ENCODE measurements around the gene SYTL5. TPM values are rescaled to one million over a fixed set of nuclear protein-coding genes. Genes with fewer than 3 reads are reported as not detected.
"Not testable (repeated sequence)": the region's sequence is repeated elsewhere in the genome, so short reads cannot be mapped to it uniquely, and the experiment has no call there.

The SYTL5 gene
- total and polyA plus RNA-seq, 4 experiments from 2014 or later = not detected

- ChIA-PET POLR2A (ENCODE audit: partially characterized antibody) (no interaction called here), CTCF (ENCODE audit: partially characterized antibody) (no interaction called here)
- no peak for DNase-seq
- intact Hi-C loops (cut with micrococcal nuclease) = no loop called here
- H3K36me3 ChIP-seq (ENCODE audit: insufficient read depth, low read length) = no peaks in the 10 kb centered on the region
- no peak overlapping the region for H3K27ac Mint-ChIP-seq
- no peaks in the 10 kb centered on the region for H3K27me3 ChIP-seq (ENCODE audit: insufficient read depth, low read length)
- H3K36me3 Mint-ChIP-seq = no peaks in the 10 kb centered on the region
- no peaks in the 10 kb centered on the region for H3K9me3 ChIP-seq (ENCODE audit: control insufficient read depth in 1 of 2, low read length in 2 of 2)
- H3K4me3 ChIP-seq (ENCODE audit: low read length in 2 of 2) = no peak overlapping the region
- peaks cover 0 to 12% (median 2%) of the 10 kb centered on the region in 8 donors for H3K9me3 Mint-ChIP-seq
- no peaks in the 10 kb centered on the region for H3K4me1 ChIP-seq (ENCODE audit: insufficient read depth, low read length)
- H3K4me3 Mint-ChIP-seq = no peak overlapping the region
- H3K27ac ChIP-seq (ENCODE audit: low read depth, low read length) = no peak overlapping the region
- H3K27me3 Mint-ChIP-seq = no peaks in the 10 kb centered on the region
- H3K4me1 Mint-ChIP-seq = peaks cover 0 to 4% (median 0%) of the 10 kb centered on the region in 4 donors
Measured at GRCh38 chrX:37984880-37985279, 21.5 kb upstream of the SYTL5 start.

- Histone ChIP-seq H3K4me3 (ENCODE audit: low read length in 2 of 2) (no peak overlapping the region), H3K27ac (ENCODE audit: low read depth, low read length) (no peak overlapping the region), H3K36me3 (ENCODE audit: insufficient read depth, low read length) (no peaks in the 10 kb centered on the region), H3K4me1 (ENCODE audit: insufficient read depth, low read length) (no peaks in the 10 kb centered on the region), H3K27me3 (ENCODE audit: insufficient read depth, low read length) (no peaks in the 10 kb centered on the region), H3K9me3 (ENCODE audit: control insufficient read depth in 1 of 2, low read length in 2 of 2) (no peaks in the 10 kb centered on the region)
- Mint-ChIP-seq H3K36me3 (no peaks in the 10 kb centered on the region), H3K27ac (no peak overlapping the region), H3K4me3 (no peak overlapping the region), H3K27me3 (no peaks in the 10 kb centered on the region), H3K9me3 (peaks cover 0 to 10% (median 2%) of the 10 kb centered on the region in 8 donors), H3K4me1 (peaks cover 0 to 4% (median 0%) of the 10 kb centered on the region in 4 donors)
- intact Hi-C loops (cut with micrococcal nuclease) = no loop called here
- no peak for DNase-seq
- ChIA-PET CTCF (ENCODE audit: partially characterized antibody) (no interaction called here), POLR2A (ENCODE audit: partially characterized antibody) (no interaction called here)
Measured at GRCh38 chrX:37986893-37987292, 19.5 kb upstream of the SYTL5 start.

- Mint-ChIP-seq H3K27ac (no peak overlapping the region), H3K9me3 (peaks cover 0 to 3% (median 0%) of the 10 kb centered on the region in 8 donors), H3K27me3 (no peaks in the 10 kb centered on the region), H3K36me3 (no peaks in the 10 kb centered on the region), H3K4me3 (no peak overlapping the region), H3K4me1 (peaks cover 0 to 4% (median 0%) of the 10 kb centered on the region in 4 donors)
- no peak for DNase-seq
- Histone ChIP-seq H3K4me3 (ENCODE audit: low read length in 2 of 2) (no peak overlapping the region), H3K36me3 (ENCODE audit: insufficient read depth, low read length) (no peaks in the 10 kb centered on the region), H3K27ac (ENCODE audit: low read depth, low read length) (no peak overlapping the region), H3K4me1 (ENCODE audit: insufficient read depth, low read length) (no peaks in the 10 kb centered on the region), H3K27me3 (ENCODE audit: insufficient read depth, low read length) (no peaks in the 10 kb centered on the region), H3K9me3 (ENCODE audit: control insufficient read depth in 1 of 2, low read length in 2 of 2) (no peaks in the 10 kb centered on the region)
- ChIA-PET POLR2A (ENCODE audit: partially characterized antibody) (no interaction called here), CTCF (ENCODE audit: partially characterized antibody) (no interaction called here)
- intact Hi-C loops (cut with micrococcal nuclease) = no loop called here
Measured at GRCh38 chrX:37989304-37989703, 17.0 kb upstream of the SYTL5 start.

GRCh38 chrX:37991303-37991702, 15.1 kb upstream of the SYTL5 start:
- H3K36me3 Mint-ChIP-seq; H3K9me3 ChIP-seq (ENCODE audit: control insufficient read depth in 1 of 2, low read length in 2 of 2); intact Hi-C loops (cut with micrococcal nuclease); CTCF ChIA-PET (ENCODE audit: partially characterized antibody); H3K4me1 ChIP-seq (ENCODE audit: insufficient read depth, low read length); POLR2A ChIA-PET (ENCODE audit: partially characterized antibody); H3K27ac ChIP-seq (ENCODE audit: low read depth, low read length); H3K36me3 ChIP-seq (ENCODE audit: insufficient read depth, low read length); H3K9me3 Mint-ChIP-seq; H3K27me3 ChIP-seq (ENCODE audit: insufficient read depth, low read length); H3K27me3 Mint-ChIP-seq; H3K4me3 Mint-ChIP-seq; H3K27ac Mint-ChIP-seq; H3K4me1 Mint-ChIP-seq; H3K4me3 ChIP-seq (ENCODE audit: low read length in 2 of 2); DNase-seq: not testable (repeated sequence)

- intact Hi-C loops (cut with micrococcal nuclease) = no loop called here
- H3K27me3 ChIP-seq (ENCODE audit: insufficient read depth, low read length) = no peaks in the 10 kb centered on the region
- no peaks in the 10 kb centered on the region for H3K4me1 ChIP-seq (ENCODE audit: insufficient read depth, low read length)
- H3K36me3 ChIP-seq (ENCODE audit: insufficient read depth, low read length) = no peaks in the 10 kb centered on the region
- H3K27ac ChIP-seq (ENCODE audit: low read depth, low read length) = no peak overlapping the region
- Mint-ChIP-seq H3K27me3 (no peaks in the 10 kb centered on the region), H3K36me3 (no peaks in the 10 kb centered on the region), H3K4me1 (peaks cover 0 to 4% (median 0%) of the 10 kb centered on the region in 4 donors), H3K27ac (no peak overlapping the region), H3K4me3 (no peak overlapping the region), H3K9me3 (no peaks in the 10 kb centered on the region)
- CTCF ChIA-PET (ENCODE audit: partially characterized antibody) = no interaction called here
- no peak for DNase-seq
- POLR2A ChIA-PET (ENCODE audit: partially characterized antibody) = no interaction called here
- H3K4me3 ChIP-seq (ENCODE audit: low read length in 2 of 2) = no peak overlapping the region
- H3K9me3 ChIP-seq (ENCODE audit: control insufficient read depth in 1 of 2, low read length in 2 of 2) = no peaks in the 10 kb centered on the region
Measured at GRCh38 chrX:37993176-37993575, 13.2 kb upstream of the SYTL5 start.

- H3K4me1 Mint-ChIP-seq = peaks cover 0 to 2% (median 0%) of the 10 kb centered on the region in 4 donors
- H3K27ac Mint-ChIP-seq = no peak overlapping the region
- Histone ChIP-seq H3K9me3 (ENCODE audit: control insufficient read depth in 1 of 2, low read length in 2 of 2) (no peaks in the 10 kb centered on the region), H3K27ac (ENCODE audit: low read depth, low read length) (no peak overlapping the region), H3K27me3 (ENCODE audit: insufficient read depth, low read length) (no peaks in the 10 kb centered on the region), H3K4me1 (ENCODE audit: insufficient read depth, low read length) (no peaks in the 10 kb centered on the region), H3K36me3 (ENCODE audit: insufficient read depth, low read length) (no peaks in the 10 kb centered on the region), H3K4me3 (ENCODE audit: low read length in 2 of 2) (no peak overlapping the region)
- peak; percentile 19 to 44 (median 32) for DNase-seq
- no peak overlapping the region for H3K4me3 Mint-ChIP-seq
- no peaks in the 10 kb centered on the region for H3K9me3 Mint-ChIP-seq
- intact Hi-C loops (cut with micrococcal nuclease) = no loop called here
- H3K36me3 Mint-ChIP-seq = no peaks in the 10 kb centered on the region
- ChIA-PET POLR2A (ENCODE audit: partially characterized antibody) (no interaction called here), CTCF (ENCODE audit: partially characterized antibody) (no interaction called here)
- H3K27me3 Mint-ChIP-seq = peaks cover 0 to 2% of the 10 kb centered on the region in 2 donors
Measured at GRCh38 chrX:37993837-37994619, 12.3 kb upstream of the SYTL5 start.

- Mint-ChIP-seq H3K27ac (no peak overlapping the region), H3K27me3 (peaks cover 0 to 2% of the 10 kb centered on the region in 2 donors), H3K36me3 (no peaks in the 10 kb centered on the region), H3K4me1 (no peaks in the 10 kb centered on the region), H3K4me3 (no peak overlapping the region), H3K9me3 (no peaks in the 10 kb centered on the region)
- ChIA-PET CTCF (ENCODE audit: partially characterized antibody) (no interaction called here), POLR2A (ENCODE audit: partially characterized antibody) (no interaction called here)
- no peaks in the 10 kb centered on the region for H3K4me1 ChIP-seq (ENCODE audit: insufficient read depth, low read length)
- H3K9me3 ChIP-seq (ENCODE audit: control insufficient read depth in 1 of 2, low read length in 2 of 2) = no peaks in the 10 kb centered on the region
- H3K36me3 ChIP-seq (ENCODE audit: insufficient read depth, low read length) = no peaks in the 10 kb centered on the region
- no peak overlapping the region for H3K27ac ChIP-seq (ENCODE audit: low read depth, low read length)
- H3K27me3 ChIP-seq (ENCODE audit: insufficient read depth, low read length) = no peaks in the 10 kb centered on the region
- no peak overlapping the region for H3K4me3 ChIP-seq (ENCODE audit: low read length in 2 of 2)
- no peak for DNase-seq
- intact Hi-C loops (cut with micrococcal nuclease) = no loop called here
Measured at GRCh38 chrX:37995428-37995827, 10.9 kb upstream of the SYTL5 start.

Data from CD4-positive, alpha-beta memory T cell (primary cell).